Caco-2 (cell line): ENCODE results near the gene TTLL5. TPM values are rescaled to one million over a fixed set of nuclear protein-coding genes. Genes with fewer than 3 reads are reported as not detected.

Experiments
- BruUV-seq: library from RNA; stranded (reverse); fragments of 400-500 nt; replicated peaks from 2 replicates; lab custom pipeline; 2021; lab: Mats Ljungman, UMichigan
- CTCF ChIA-PET: fragments of 300-600 bp; sonication (Branson Sonifier 250); formaldehyde crosslinking; loops from one replicate; lab custom pipeline; 2022; ENCODE audit warnings: antibody characterized with exemption; lab: Charles Lee
- POLR2A ChIA-PET: fragments of 300-600 bp; sonication (Branson Sonifier 250); formaldehyde crosslinking; loops from one replicate; lab custom pipeline; 2022; ENCODE audit warnings: antibody characterized with exemption; lab: Charles Lee
- DNase-seq, 2 experiments: peaks; one replicate each; pipeline versions ENCODE4 v3.0.0 to v3.0.0-alpha.2; 2020 to 2022
- H3K27me3 ChIP-seq: replicated peaks from 2 replicates; pipeline ENCODE4 v1.6.0; 2011; ENCODE audit warnings: low read length; ENCODE audit not compliant: control insufficient read depth, insufficient read depth
- H3K36me3 ChIP-seq: 2 replicates; pipeline ENCODE4 v1.5.1; 2011; ENCODE audit warnings: low read length; ENCODE audit not compliant: control insufficient read depth, insufficient read depth
- H3K4me1 ChIP-seq: fragments of 250-450 bp; sonication (Bioruptor Pico); 2 replicates; pipeline ENCODE4 v1.5.1; 2020; ENCODE audit warnings: mild to moderate bottlenecking
- H3K4me3 ChIP-seq: 2 replicates; pipeline ENCODE4 v1.5.1; 2011; ENCODE audit warnings: low read depth, mild to moderate bottlenecking, control low read depth, low read length
- H3K9me3 ChIP-seq: fragments of 250-450 bp; sonication (Bioruptor Pico); 2 replicates; pipeline ENCODE4 v1.5.1; 2020; ENCODE audit warnings: mild to moderate bottlenecking, moderate library complexity
- H3K27ac Mint-ChIP-seq: one replicate; pipeline ENCODE4 v1.8.0; 2022; ENCODE audit warnings: mixed read lengths; ENCODE audit not compliant: unreplicated experiment
- H3K27me3 Mint-ChIP-seq: one replicate; pipeline ENCODE4 v1.8.0; 2022; ENCODE audit warnings: mixed read lengths; ENCODE audit not compliant: insufficient read depth, unreplicated experiment
- H3K36me3 Mint-ChIP-seq: one replicate; pipeline ENCODE4 v1.8.0; 2022; ENCODE audit warnings: mild to moderate bottlenecking, mixed read lengths; ENCODE audit not compliant: insufficient read depth, unreplicated experiment
- H3K4me1 Mint-ChIP-seq: one replicate; pipeline ENCODE4 v1.8.0; 2022; ENCODE audit warnings: low read depth, mixed read lengths; ENCODE audit not compliant: unreplicated experiment
- H3K4me3 Mint-ChIP-seq: one replicate; pipeline ENCODE4 v1.8.0; 2022; ENCODE audit warnings: mild to moderate bottlenecking, moderate library complexity, mixed read lengths; ENCODE audit not compliant: unreplicated experiment
- H3K9me3 Mint-ChIP-seq: one replicate; pipeline ENCODE4 v1.8.0; 2022; ENCODE audit warnings: mixed read lengths; ENCODE audit not compliant: unreplicated experiment
- CTCF ChIP-seq, 2 experiments: fragments of 200-600 bp in 1 of 2; IDR thresholded peaks; 1 replicate in 1 of 2; 2 replicates in 1 of 2; pipeline versions ENCODE4 v1.5.1 to v1.8.0; 2011 to 2022; ENCODE audit warnings: antibody characterized with exemption in 1 of 2, control low read depth in 1 of 2, inconsistent platforms in 1 of 2, low read depth in 1 of 2, low read length in 1 of 2, mild to moderate bottlenecking in 1 of 2, moderate library complexity in 1 of 2; ENCODE audit not compliant: insufficient read depth in 1 of 2, severe bottlenecking in 1 of 2, unreplicated experiment in 1 of 2
- intact Hi-C: fragments of 100-400 bp; cut with micrococcal nuclease; formaldehyde crosslinking; loops from one replicate; pipeline ENCODE4 v1.10.0; 2022; ENCODE audit not compliant: unreplicated experiment
- total RNA-seq: library from RNA; stranded (reverse); gene quantifications from 2 replicates; pipeline ENCODE4 v1.2.3, GENCODE V29; 2022

Gene TTLL5
- total RNA-seq, 1 experiment from 2014 or later = 38.2 TPM

GRCh38 chr14:76002383-76002782 is 341.3 kb downstream of the TTLL5 start:
- BruUV-seq = no TSS peak
- Histone ChIP-seq H3K4me1 (no peaks in the 10 kb centered on the region), H3K36me3 (no peaks in the 10 kb centered on the region), H3K4me3 (no peak overlapping the region), H3K27me3 (no peaks in the 10 kb centered on the region), H3K9me3 (peaks cover 13% of the 10 kb centered on the region)
- POLR2A ChIA-PET = no interaction called here
- no peaks in the 10 kb centered on the region for H3K4me1 Mint-ChIP-seq
- intact Hi-C loops = no loop called here
- H3K27me3 Mint-ChIP-seq = no peaks in the 10 kb centered on the region
- H3K36me3 Mint-ChIP-seq = peaks cover 18% of the 10 kb centered on the region
- no peak overlapping the region for H3K4me3 Mint-ChIP-seq
- TF ChIP-seq CTCF (IDR thresholded peaks at IDR 0.05; ENCODE audit: insufficient read depth in 1 of 2, low read depth in 1 of 2, low read length in 1 of 2, severe bottlenecking in 1 of 2, unreplicated experiment in 1 of 2) = no peak
- DNase-seq = no peak
- CTCF ChIA-PET = no interaction called here
- H3K27ac Mint-ChIP-seq = no peak overlapping the region
- peaks cover 23% of the 10 kb centered on the region for H3K9me3 Mint-ChIP-seq

Other genes with a start within 250 kb of the TTLL5 start
- gene JDP2, start 233.2 kb upstream of the TTLL5 start, total RNA-seq = 95.7 TPM in 2 replicates
- 1.5 and 1.7 TPM in 2 replicates for gene BATF, start 138.8 kb upstream of the TTLL5 start, total RNA-seq
- gene FLVCR2, start 82.6 kb upstream of the TTLL5 start, total RNA-seq = 9.7 and 13.4 TPM in 2 replicates
- gene ERG28, start 370 bp upstream of the TTLL5 start, total RNA-seq = 31.0 and 36.1 TPM in 2 replicates